Fibroblast of lung (primary cell): Measurements from ENCODE around the gene DDC.

Experiments used
- EZH2 ChIP-seq: IDR thresholded peaks from 2 replicates; pipeline ENCODE4 v1.5.1; 2012; ENCODE audit warnings: low read length, control low read depth, mild to moderate bottlenecking; ENCODE audit errors: missing control alignments
- TF ChIP-seq, protein P1 (sequence below), 2 donors: IDR thresholded peaks in 1 of 2; conservative IDR thresholded peaks in 1 of 2; 1 replicate in 1 of 2; 2 replicates in 1 of 2; pipeline ENCODE4 v1.5.1; 2011 to 2012; ENCODE audit warnings: low read length in 2 of 2, control low read depth in 1 of 2, inconsistent platforms in 1 of 2, low read depth in 1 of 2, mild to moderate bottlenecking in 1 of 2

DNA sequence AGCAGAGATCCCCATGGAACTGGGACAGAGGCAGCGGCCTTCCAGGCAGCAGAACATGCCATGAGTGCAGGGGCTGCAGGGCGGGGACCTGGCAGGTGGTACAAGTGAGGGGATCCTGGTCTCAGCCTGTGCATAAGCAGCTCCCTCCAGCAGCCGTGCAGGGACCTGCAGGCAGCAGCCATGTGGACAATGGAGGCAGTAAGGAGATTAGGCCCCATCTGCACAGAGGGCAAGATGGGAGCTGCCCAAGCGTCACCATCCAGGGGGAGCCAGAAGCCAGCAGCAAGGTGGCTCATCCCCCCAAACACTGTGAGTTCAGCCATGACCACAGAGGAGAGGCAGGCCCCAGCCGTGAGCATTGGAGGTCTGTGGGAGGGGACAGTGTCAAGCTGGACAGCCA, 3.1 kb downstream of the DDC start:
- TF ChIP-seq, protein P1, sequence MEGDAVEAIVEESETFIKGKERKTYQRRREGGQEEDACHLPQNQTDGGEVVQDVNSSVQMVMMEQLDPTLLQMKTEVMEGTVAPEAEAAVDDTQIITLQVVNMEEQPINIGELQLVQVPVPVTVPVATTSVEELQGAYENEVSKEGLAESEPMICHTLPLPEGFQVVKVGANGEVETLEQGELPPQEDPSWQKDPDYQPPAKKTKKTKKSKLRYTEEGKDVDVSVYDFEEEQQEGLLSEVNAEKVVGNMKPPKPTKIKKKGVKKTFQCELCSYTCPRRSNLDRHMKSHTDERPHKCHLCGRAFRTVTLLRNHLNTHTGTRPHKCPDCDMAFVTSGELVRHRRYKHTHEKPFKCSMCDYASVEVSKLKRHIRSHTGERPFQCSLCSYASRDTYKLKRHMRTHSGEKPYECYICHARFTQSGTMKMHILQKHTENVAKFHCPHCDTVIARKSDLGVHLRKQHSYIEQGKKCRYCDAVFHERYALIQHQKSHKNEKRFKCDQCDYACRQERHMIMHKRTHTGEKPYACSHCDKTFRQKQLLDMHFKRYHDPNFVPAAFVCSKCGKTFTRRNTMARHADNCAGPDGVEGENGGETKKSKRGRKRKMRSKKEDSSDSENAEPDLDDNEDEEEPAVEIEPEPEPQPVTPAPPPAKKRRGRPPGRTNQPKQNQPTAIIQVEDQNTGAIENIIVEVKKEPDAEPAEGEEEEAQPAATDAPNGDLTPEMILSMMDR (conservative IDR thresholded peaks at IDR 0.05 in 1 of 2, IDR thresholded peaks at IDR 0.05 in 1 of 2; ENCODE audit: low read depth in 1 of 2, low read length in 2 of 2) = no peak
- TF ChIP-seq EZH2 = no peak
